ENCODE results near the gene SPATA12. TPM values are rescaled to one million over a fixed set of nuclear protein-coding genes. Genes with fewer than 3 reads are reported as not detected.
"Not testable (repeated sequence)": the region's sequence is repeated elsewhere in the genome, so short reads cannot be mapped to it uniquely, and the experiment has no call there.

SPATA12 gene
- total RNA-seq, 1 donor: 0.09 TPM

GRCh38 chr3:57078344-57078634, 17.8 kb downstream of the SPATA12 start:
- peak; percentile 17 for TF ChIP-seq CTCF (IDR thresholded peaks at IDR 0.05; ENCODE audit: insufficient read depth, low read length)
- peak overlapping the region; percentile 84 for H3K4me3 ChIP-seq (ENCODE audit: low read depth, low read length)
- peak; percentile 85 for DNase-seq (ENCODE audit: low read depth)

GRCh38 chr3:57078635-57079473, 18.4 kb downstream of the SPATA12 start:
- peak; percentile 3 for TF ChIP-seq CTCF (IDR thresholded peaks at IDR 0.05; ENCODE audit: insufficient read depth, low read length)
- DNase-seq (ENCODE audit: low read depth): peak; percentile 11
- H3K4me3 ChIP-seq (ENCODE audit: low read depth, low read length): peak overlapping the region; percentile 84

- no peak for TF ChIP-seq CTCF (IDR thresholded peaks at IDR 0.05; ENCODE audit: insufficient read depth, low read length)
- no peak for DNase-seq (ENCODE audit: low read depth)
- H3K4me3 ChIP-seq (ENCODE audit: low read depth, low read length): peak overlapping the region; percentile 84
Measured at GRCh38 chr3:57079474-57079831, 19.0 kb downstream of the SPATA12 start.

- TF ChIP-seq CTCF (IDR thresholded peaks at IDR 0.05; ENCODE audit: insufficient read depth, low read length): no peak
- H3K4me3 ChIP-seq (ENCODE audit: low read depth, low read length): no peak overlapping the region
- no peak for DNase-seq (ENCODE audit: low read depth)
Measured at GRCh38 chr3:57080171-57080570, 19.7 kb downstream of the SPATA12 start.

- no peak for TF ChIP-seq CTCF (IDR thresholded peaks at IDR 0.05; ENCODE audit: insufficient read depth, low read length)
- H3K4me3 ChIP-seq (ENCODE audit: low read depth, low read length): no peak overlapping the region
- no peak for DNase-seq (ENCODE audit: low read depth)
Measured at GRCh38 chr3:57081173-57081572, 20.7 kb downstream of the SPATA12 start.

- H3K4me3 ChIP-seq (ENCODE audit: low read depth, low read length): no peak overlapping the region
- DNase-seq (ENCODE audit: low read depth): no peak
- TF ChIP-seq CTCF (IDR thresholded peaks at IDR 0.05; ENCODE audit: insufficient read depth, low read length): no peak
Measured at GRCh38 chr3:57082481-57082880, 22.0 kb downstream of the SPATA12 start.

GRCh38 chr3:57083266-57083995, 23.0 kb downstream of the SPATA12 start:
- DNase-seq (ENCODE audit: low read depth); H3K4me3 ChIP-seq (ENCODE audit: low read depth, low read length): not testable (repeated sequence)

All from fibroblast of the aortic adventitia (primary cell).